ENCODE results near the gene TEX48.

TEX48 gene

GRCh38 chr9:114666401-114666800 lies 15.6 kb downstream of the TEX48 start:
- DNase-seq, result no peak

DNA sequence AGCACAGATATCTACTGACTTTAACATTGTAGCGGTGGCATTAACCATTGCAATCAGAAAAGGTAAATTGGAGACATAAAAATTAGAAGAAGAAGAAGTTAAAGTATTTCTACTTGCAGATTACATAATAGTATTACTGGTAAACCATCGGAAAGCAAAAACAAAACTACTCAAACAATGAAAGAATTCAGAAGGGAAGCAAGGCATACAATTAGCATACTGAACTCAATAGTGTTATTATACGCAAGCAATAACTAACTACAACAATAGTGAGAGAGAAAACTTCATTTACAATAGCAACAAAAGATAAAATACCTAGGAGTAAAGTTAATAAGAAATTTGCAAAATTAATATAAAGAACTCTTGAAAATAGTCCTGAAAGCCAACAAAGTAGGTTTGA lies 17.8 kb downstream of the TEX48 start:
- DNase-seq, result no peak

- DNase-seq, result no peak
Measured at GRCh38 chr9:114662081-114662989, 19.7 kb downstream of the TEX48 start.

- DNase-seq, result no peak
Measured at GRCh38 chr9:114657705-114658104, 24.3 kb downstream of the TEX48 start, which contains the start of gene TEX53. Gene TEX53, minus strand, starts transcription at chr9:114657805. Its CDS starts 31 bp downstream, at chr9:114657774.

DNA sequence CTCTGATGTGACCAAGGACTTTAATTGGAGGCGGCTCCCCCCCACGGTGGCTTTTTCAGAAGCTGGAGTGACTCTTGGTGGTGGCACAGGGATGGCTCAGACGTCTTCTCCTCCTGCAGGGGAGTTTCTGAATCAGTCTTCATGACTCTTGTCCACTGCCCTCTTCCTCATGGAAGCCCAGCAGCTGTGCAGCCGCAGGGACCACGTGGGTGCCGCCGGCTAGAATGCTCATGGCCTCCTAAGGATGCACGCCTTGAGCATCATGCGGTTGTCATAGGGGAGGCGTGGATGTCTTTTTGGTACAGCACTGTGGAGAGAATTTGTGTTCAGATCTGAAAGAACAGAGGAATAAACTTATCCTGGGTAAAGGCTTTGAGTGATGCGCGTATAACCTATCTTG lies 25.7 kb downstream of the TEX48 start:
- no peak for DNase-seq

DNA sequence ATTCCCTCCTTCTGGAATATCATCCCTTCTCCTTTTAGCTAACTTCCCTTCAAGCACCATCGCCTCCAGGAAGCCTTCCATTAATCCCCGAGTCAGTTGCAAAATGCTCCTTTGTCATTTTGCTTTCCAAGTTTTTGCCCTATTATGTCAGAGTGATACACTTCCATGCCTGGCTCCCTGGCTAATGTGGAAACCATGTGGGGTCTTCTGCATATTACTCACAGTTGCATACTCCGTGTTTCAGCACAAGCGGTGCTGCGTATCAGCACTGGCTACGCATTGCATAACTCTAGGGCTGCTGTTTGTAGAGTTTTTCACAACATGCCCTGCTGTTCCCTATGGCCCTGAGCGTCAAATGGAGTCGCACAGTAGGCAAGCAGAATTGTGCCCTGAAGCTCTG lies 26.3 kb downstream of the TEX48 start:
- DNase-seq, result peak; percentile 76

DNA sequence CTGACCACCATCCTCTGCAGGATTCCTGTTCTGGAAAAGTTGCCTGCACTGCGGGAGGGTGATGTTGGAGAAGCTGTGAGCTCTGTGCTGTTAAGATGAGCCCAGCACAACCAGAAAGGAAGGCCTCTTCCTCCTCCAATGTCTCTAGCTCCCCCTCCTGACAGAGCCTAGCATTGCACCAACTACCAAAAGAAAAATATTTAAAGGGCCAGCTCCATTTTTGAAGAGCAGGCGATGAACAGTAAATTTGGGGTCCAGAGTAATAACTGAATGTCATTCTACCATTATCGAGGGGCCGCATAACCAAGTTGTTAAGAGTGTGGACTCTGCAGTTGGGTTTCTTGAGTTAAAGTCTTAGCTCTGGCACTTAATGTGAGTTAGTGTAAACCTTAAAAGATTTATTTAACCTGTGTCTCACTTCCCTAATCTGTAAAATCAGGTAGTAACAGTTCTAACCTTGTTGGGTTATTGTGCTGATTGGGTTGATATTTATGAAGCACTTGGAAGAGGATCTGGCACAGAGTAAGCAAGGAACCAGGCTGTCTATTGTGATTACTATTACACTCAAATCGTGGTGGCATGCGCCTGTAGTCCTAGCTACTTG lies 28.3 kb downstream of the TEX48 start:
- peak; percentile 63 for DNase-seq

- peak; percentile 53 for DNase-seq
Measured at GRCh38 chr9:114652776-114653555, 29.0 kb downstream of the TEX48 start.

GRCh38 chr9:114643896-114644295 lies 38.1 kb downstream of the TEX48 start:
- no peak for DNase-seq

- no peak for DNase-seq
Measured at GRCh38 chr9:114643001-114643400, 39.0 kb downstream of the TEX48 start.

- DNase-seq, result no peak
Measured at GRCh38 chr9:114641967-114642366, 40.0 kb downstream of the TEX48 start.

DNA sequence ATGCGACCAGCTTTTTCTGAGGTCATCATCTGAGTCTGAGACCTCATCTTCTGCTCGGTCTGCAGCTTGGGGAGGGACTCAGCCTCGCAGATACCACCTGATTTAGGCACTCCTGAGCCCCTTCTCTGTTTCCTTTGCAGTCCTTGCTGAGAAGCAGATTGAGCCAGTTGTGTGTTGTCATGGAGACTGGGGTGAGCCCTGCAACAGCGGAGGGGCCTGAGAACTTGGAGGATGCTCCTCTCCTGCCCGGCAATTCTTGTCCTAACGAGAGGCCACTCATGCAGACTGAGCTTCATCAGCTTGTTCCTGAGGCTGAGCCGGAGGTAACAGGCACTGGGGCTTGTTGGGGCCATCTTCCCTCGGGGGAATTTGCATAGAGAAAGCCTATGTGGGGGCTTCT lies 43.6 kb downstream of the TEX48 start:
- DNase-seq, result no peak

DNA sequence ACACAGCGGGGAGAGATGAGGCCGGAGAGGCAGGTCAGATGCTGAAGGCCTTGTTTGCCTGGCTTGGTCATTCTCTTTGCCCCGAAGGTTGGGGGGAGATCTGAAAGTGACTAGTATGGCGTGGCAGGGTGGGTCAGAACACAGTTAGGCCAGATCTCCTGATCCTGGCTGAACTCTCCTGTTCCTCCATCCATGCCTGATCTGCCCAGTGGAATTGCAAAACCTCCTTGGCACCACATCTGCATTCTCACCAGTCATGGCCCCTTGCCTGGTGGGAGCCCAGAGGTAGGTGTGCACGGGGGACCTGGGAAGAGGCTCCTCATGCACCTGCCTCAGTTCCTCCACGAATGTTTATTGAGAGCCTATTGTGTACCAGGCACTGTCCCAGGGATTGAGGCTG lies 47.6 kb downstream of the TEX48 start:
- DNase-seq, result no peak

DNA sequence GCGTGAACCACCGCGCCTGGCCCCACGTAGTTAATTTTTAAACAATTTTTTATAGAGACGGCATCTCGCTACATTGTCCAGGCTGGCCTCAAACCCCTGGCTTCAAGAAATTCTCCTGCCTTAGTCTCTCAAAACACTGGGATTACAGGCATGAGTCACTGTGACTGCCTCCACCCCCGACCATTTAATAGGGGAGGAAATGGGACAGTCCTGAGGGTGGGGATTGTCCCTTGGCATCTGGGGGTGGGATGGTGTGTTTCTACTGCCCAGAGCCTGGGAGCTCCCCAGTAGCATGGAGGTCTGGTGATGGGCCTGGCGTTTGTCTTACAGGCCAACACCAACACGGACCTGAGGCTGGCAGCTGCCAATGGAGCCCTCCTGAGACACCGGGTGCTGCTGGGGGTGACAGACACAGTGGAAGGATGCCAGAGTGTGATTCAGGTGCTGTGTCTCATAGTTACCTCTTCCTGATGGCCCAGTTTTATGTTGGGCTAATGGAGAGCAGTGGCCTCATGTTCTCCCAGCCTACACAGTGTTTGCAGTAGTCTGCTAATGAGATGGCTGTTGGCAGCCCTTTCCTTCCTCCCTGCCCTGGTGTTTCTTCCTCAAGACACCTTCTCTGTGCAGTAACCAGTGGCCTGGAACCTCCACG lies 48.4 kb downstream of the TEX48 start:
- no peak for DNase-seq

DNA sequence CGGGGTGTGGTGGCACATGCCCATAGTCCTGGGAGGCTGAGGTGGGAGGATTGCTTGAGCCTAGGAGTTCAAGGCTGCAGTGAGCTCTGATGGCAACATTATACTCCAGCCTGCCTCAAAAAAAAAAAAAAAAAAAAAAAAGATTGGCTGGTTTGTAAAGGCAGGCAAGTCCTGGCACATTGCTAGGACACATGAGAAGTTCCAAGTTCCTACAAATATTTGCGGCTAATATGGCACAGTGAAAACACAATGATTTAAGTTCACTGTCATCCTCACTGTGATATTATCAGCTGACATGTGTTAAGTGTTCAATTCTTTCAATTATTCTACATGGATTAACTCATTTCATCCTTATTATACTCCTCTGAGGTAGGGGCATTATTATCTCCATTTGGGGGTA lies 50.8 kb downstream of the TEX48 start:
- no peak for DNase-seq

- DNase-seq, result peak; percentile 14
Measured at GRCh38 chr9:114629563-114630090, 52.4 kb downstream of the TEX48 start.

DNA sequence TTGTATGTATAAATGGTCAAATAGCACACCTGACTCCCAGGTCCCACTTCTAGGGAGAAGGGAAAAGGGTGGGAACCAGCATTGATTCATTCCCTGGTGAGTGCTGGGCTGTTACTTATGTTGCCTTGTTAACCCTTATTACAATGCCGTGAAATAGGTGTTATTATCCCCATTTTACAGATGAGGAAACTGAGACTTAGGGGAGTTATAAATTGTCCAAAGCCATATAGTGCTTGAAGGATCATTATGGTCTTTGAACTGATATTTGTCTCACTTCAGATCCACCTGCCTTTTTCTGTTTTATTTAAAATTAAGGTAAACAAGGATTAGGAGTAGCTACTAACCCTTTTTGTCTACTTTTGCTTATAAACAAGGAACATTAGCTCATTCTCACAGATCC lies 54.4 kb downstream of the TEX48 start:
- no peak for DNase-seq

DNA sequence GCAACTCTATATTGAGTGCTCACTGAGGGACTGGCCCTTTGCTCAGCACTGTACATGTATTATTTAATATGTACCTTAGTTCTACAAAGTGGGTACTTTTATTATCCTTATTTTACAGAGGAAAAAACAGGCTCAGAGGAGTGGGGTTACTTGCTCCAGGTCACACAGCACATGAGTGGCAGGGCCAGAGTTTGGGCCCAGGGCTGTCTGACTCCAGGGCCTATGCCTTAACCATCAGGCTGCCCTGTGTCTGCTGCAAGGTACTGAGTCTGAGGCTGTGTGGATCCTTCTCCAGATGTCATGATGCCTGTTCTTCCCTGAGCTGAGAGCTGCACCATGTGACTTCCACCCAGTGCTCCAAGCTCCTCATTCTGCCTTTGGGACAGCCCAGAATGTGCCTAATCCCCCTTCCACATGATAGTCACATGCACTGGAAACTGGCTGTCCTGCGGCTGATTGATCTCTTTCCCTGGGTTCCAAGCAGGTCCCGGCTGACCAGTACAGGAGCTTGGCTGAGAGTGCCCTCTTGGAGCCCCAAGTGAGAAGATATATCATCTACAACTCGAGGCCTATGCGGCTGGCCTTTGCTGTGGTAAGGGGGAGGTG lies 55.5 kb downstream of the TEX48 start:
- DNase-seq, result no peak

DNA sequence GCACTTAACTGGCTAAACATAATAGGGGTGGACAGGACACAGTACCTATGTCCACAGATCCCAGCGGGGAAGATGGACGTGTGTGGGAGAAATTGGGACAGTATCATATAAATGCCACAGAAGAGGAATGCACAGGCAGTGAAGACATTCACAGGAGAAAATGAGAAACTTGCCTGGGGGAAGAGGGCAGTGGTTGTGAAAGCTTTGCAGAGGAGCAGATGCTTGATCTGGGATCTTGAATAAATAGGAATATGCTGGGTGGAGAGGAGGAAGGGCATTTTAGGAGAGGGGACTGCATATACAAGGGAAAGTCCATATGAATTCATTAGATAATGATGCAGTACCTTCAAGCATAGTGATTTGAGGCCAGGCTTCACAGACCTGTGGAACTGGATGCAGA lies 57.3 kb downstream of the TEX48 start:
- DNase-seq, result no peak

GRCh38 chr9:114621975-114622609 lies 59.9 kb downstream of the TEX48 start:
- peak; percentile 83 for DNase-seq

- DNase-seq, result no peak
Measured at GRCh38 chr9:114621561-114621960, 60.4 kb downstream of the TEX48 start.

Data from HCEC 1CT (cell line).